ENCODE results near the gene PSMD6.

The PSMD6 gene

GRCh38 chr3:64049136-64049535 lies 25.8 kb upstream of the PSMD6 start:
- Histone ChIP-seq H3K9ac (ENCODE audit: insufficient read length) (no peak overlapping the region), H3K9me3 (ENCODE audit: low read depth, low read length) (no peaks in the 10 kb centered on the region), H3K36me3 (ENCODE audit: insufficient read depth, low read length) (no peaks in the 10 kb centered on the region), H3K4me3 (no peak overlapping the region), H3K27ac (no peak overlapping the region)
- no peak for TF ChIP-seq EZH2 (IDR thresholded peaks at IDR 0.05)
- no peak for TF ChIP-seq FOXP2 (optimal IDR thresholded peaks at IDR 0.05; ENCODE audit: control extremely low read depth, extremely low read length, insufficient read depth)
- no peak for TF ChIP-seq POLR2AphosphoS5 (IDR thresholded peaks at IDR 0.05; ENCODE audit: borderline replicate concordance, low read depth, low read length)
- no peak for DNase-seq (ENCODE audit: low read depth, low spot score)

- DNase-seq (ENCODE audit: low read depth, low spot score), result no peak
- Histone ChIP-seq H3K27ac (no peak overlapping the region), H3K9ac (ENCODE audit: insufficient read length) (no peak overlapping the region), H3K9me3 (ENCODE audit: low read depth, low read length) (no peaks in the 10 kb centered on the region), H3K4me3 (no peak overlapping the region), H3K36me3 (ENCODE audit: insufficient read depth, low read length) (no peaks in the 10 kb centered on the region)
- TF ChIP-seq POLR2AphosphoS5 (IDR thresholded peaks at IDR 0.05; ENCODE audit: borderline replicate concordance, low read depth, low read length) (no peak), EZH2 (IDR thresholded peaks at IDR 0.05) (no peak), FOXP2 (optimal IDR thresholded peaks at IDR 0.05; ENCODE audit: control extremely low read depth, extremely low read length, insufficient read depth) (no peak)
Observed at GRCh38 chr3:64048631-64049061, 25.4 kb upstream of the PSMD6 start.

GRCh38 chr3:64047787-64048186 lies 24.5 kb upstream of the PSMD6 start:
- Histone ChIP-seq H3K9ac (ENCODE audit: insufficient read length) (no peak overlapping the region), H3K9me3 (ENCODE audit: low read depth, low read length) (no peaks in the 10 kb centered on the region), H3K27ac (no peak overlapping the region), H3K36me3 (ENCODE audit: insufficient read depth, low read length) (no peaks in the 10 kb centered on the region), H3K4me3 (no peak overlapping the region; the same call in 1 of the 2 replicates)
- DNase-seq (ENCODE audit: low read depth, low spot score), result peak; percentile 28
- no peak for TF ChIP-seq FOXP2 (optimal IDR thresholded peaks at IDR 0.05; ENCODE audit: control extremely low read depth, extremely low read length, insufficient read depth)
- TF ChIP-seq EZH2 (IDR thresholded peaks at IDR 0.05), result no peak

GRCh38 chr3:64046996-64047594 lies 23.8 kb upstream of the PSMD6 start:
- H3K9ac ChIP-seq (ENCODE audit: insufficient read length), result no peak overlapping the region
- no peak for TF ChIP-seq FOXP2 (optimal IDR thresholded peaks at IDR 0.05; ENCODE audit: control extremely low read depth, extremely low read length, insufficient read depth)
- no peak for TF ChIP-seq EZH2 (IDR thresholded peaks at IDR 0.05)
- no peak for TF ChIP-seq POLR2AphosphoS5 (IDR thresholded peaks at IDR 0.05; ENCODE audit: borderline replicate concordance, low read depth, low read length)
- DNase-seq (ENCODE audit: low read depth, low spot score), result no peak
- no peaks in the 10 kb centered on the region for H3K9me3 ChIP-seq (ENCODE audit: low read depth, low read length)
- no peak overlapping the region for H3K4me3 ChIP-seq
- no peaks in the 10 kb centered on the region for H3K36me3 ChIP-seq (ENCODE audit: insufficient read depth, low read length)
- no peak overlapping the region for H3K27ac ChIP-seq

- Histone ChIP-seq H3K9me3 (ENCODE audit: low read depth, low read length) (no peaks in the 10 kb centered on the region), H3K9ac (ENCODE audit: insufficient read length) (no peak overlapping the region), H3K27ac (no peak overlapping the region), H3K4me3 (no peak overlapping the region), H3K36me3 (ENCODE audit: insufficient read depth, low read length) (no peaks in the 10 kb centered on the region)
- DNase-seq (ENCODE audit: low read depth, low spot score), result no peak
- no peak for TF ChIP-seq POLR2AphosphoS5 (IDR thresholded peaks at IDR 0.05; ENCODE audit: borderline replicate concordance, low read depth, low read length)
- no peak for TF ChIP-seq EZH2 (IDR thresholded peaks at IDR 0.05)
- TF ChIP-seq FOXP2 (optimal IDR thresholded peaks at IDR 0.05; ENCODE audit: control extremely low read depth, extremely low read length, insufficient read depth), result no peak
Observed at GRCh38 chr3:64046592-64046991, 23.3 kb upstream of the PSMD6 start.

GRCh38 chr3:64042952-64043351 lies 19.7 kb upstream of the PSMD6 start:
- DNase-seq (ENCODE audit: low read depth, low spot score), result no peak
- Histone ChIP-seq H3K36me3 (ENCODE audit: insufficient read depth, low read length) (no peaks in the 10 kb centered on the region), H3K27ac (no peak overlapping the region), H3K9ac (ENCODE audit: insufficient read length) (no peak overlapping the region), H3K9me3 (ENCODE audit: low read depth, low read length) (no peaks in the 10 kb centered on the region), H3K4me3 (no peak overlapping the region)
- no peak for TF ChIP-seq POLR2AphosphoS5 (IDR thresholded peaks at IDR 0.05; ENCODE audit: borderline replicate concordance, low read depth, low read length)
- no peak for TF ChIP-seq EZH2 (IDR thresholded peaks at IDR 0.05)
- TF ChIP-seq FOXP2 (optimal IDR thresholded peaks at IDR 0.05; ENCODE audit: control extremely low read depth, extremely low read length, insufficient read depth), result no peak

GRCh38 chr3:64039981-64040733 lies 16.9 kb upstream of the PSMD6 start:
- no peak overlapping the region for H3K4me3 ChIP-seq
- H3K36me3 ChIP-seq (ENCODE audit: insufficient read depth, low read length), result no peaks in the 10 kb centered on the region
- DNase-seq (ENCODE audit: low read depth, low spot score), result no peak
- TF ChIP-seq POLR2AphosphoS5 (IDR thresholded peaks at IDR 0.05; ENCODE audit: borderline replicate concordance, low read depth, low read length) (no peak), EZH2 (IDR thresholded peaks at IDR 0.05) (no peak), FOXP2 (optimal IDR thresholded peaks at IDR 0.05; ENCODE audit: control extremely low read depth, extremely low read length, insufficient read depth) (no peak)
- H3K9me3 ChIP-seq (ENCODE audit: low read depth, low read length), result no peaks in the 10 kb centered on the region
- no peak overlapping the region for H3K9ac ChIP-seq (ENCODE audit: insufficient read length)
- no peak overlapping the region for H3K27ac ChIP-seq

GRCh38 chr3:64039332-64039731 lies 16.0 kb upstream of the PSMD6 start:
- TF ChIP-seq EZH2 (IDR thresholded peaks at IDR 0.05), result no peak
- no peak for TF ChIP-seq FOXP2 (optimal IDR thresholded peaks at IDR 0.05; ENCODE audit: control extremely low read depth, extremely low read length, insufficient read depth)
- no peak for TF ChIP-seq POLR2AphosphoS5 (IDR thresholded peaks at IDR 0.05; ENCODE audit: borderline replicate concordance, low read depth, low read length)
- no peak for DNase-seq (ENCODE audit: low read depth, low spot score)
- H3K36me3 ChIP-seq (ENCODE audit: insufficient read depth, low read length), result no peaks in the 10 kb centered on the region
- no peak overlapping the region for H3K27ac ChIP-seq
- H3K9me3 ChIP-seq (ENCODE audit: low read depth, low read length), result no peaks in the 10 kb centered on the region
- H3K4me3 ChIP-seq, result no peak overlapping the region
- no peak overlapping the region for H3K9ac ChIP-seq (ENCODE audit: insufficient read length)
